HL-60 (cell line): ENCODE data around the gene CZIB.
"Not testable (repeated sequence)": the region's sequence is repeated elsewhere in the genome, so short reads cannot be mapped to it uniquely, and the experiment has no call there.

Source experiments
- DNase-seq, 2 experiments: peaks; one replicate each; pipeline ENCODE4 v3.0.0-alpha.2; 2010 to 2020; ENCODE audit warnings: low read depth in 1 of 2, low spot score in 1 of 2
- H3K27ac ChIP-seq: fragments of 250-450 bp; sonication (Bioruptor Pico); replicated peaks from 2 replicates; pipeline ENCODE4 v1.5.1; 2020; ENCODE audit warnings: mild to moderate bottlenecking, moderate library complexity
- H3K27me3 ChIP-seq: fragments of 250-450 bp; sonication (Bioruptor Pico); 2 replicates; pipeline ENCODE4 v1.5.1; 2021; ENCODE audit warnings: mild to moderate bottlenecking, moderate library complexity; ENCODE audit not compliant: insufficient read depth, poor library complexity, severe bottlenecking
- H3K4me3 ChIP-seq: replicated peaks from 2 replicates; pipeline ENCODE4 v1.5.1; 2011; ENCODE audit warnings: mild to moderate bottlenecking, control low read depth, low read length; ENCODE audit not compliant: insufficient read depth
- GABPA ChIP-seq: IDR thresholded peaks from 2 replicates; pipeline ENCODE4 v1.6.1; 2012; ENCODE audit warnings: low read depth
- POLR2AphosphoS5 ChIP-seq: IDR thresholded peaks from 2 replicates; pipeline ENCODE4 v1.6.1; 2012; ENCODE audit warnings: low read depth
- SPI1 ChIP-seq: IDR thresholded peaks from 2 replicates; pipeline ENCODE4 v1.6.1; 2012; ENCODE audit warnings: low read depth, mild to moderate bottlenecking, borderline replicate concordance
- TF ChIP-seq, protein P1 (sequence below): IDR thresholded peaks from 2 replicates; pipeline ENCODE4 v1.6.1; 2012; ENCODE audit warnings: low read depth; ENCODE audit not compliant: insufficient replicate concordance
- TF ChIP-seq, protein P2 (sequence below): IDR thresholded peaks from one replicate; pipeline ENCODE4 v1.5.1; 2011; ENCODE audit warnings: low read length, control low read depth, inconsistent platforms; ENCODE audit not compliant: insufficient read depth

Gene CZIB

DNA sequence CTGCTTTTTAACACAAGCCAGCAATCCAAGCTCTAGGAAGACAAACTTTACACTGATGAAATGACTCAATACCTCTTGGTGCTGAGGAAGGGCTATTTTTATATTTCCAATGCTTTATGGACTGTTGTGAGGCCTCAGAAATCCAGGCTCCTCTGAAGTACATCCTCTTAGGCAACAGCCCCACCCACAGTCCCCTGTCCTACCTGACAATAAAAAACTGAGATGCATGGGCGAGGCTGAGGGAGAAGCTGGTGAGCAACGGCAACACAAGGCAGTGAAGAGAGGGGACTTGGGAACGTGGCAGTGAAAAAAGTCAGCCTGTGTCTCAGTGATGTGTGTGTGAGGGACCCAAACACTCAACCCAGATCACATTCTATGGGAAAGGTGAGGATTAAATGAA, 33.9 kb downstream of the CZIB start:
- Histone ChIP-seq H3K4me3 (no peak overlapping the region), H3K27me3 (no peaks in the 10 kb centered on the region), H3K27ac (no peak overlapping the region)
- no peak for TF ChIP-seq POLR2AphosphoS5
- TF ChIP-seq, protein P1, sequence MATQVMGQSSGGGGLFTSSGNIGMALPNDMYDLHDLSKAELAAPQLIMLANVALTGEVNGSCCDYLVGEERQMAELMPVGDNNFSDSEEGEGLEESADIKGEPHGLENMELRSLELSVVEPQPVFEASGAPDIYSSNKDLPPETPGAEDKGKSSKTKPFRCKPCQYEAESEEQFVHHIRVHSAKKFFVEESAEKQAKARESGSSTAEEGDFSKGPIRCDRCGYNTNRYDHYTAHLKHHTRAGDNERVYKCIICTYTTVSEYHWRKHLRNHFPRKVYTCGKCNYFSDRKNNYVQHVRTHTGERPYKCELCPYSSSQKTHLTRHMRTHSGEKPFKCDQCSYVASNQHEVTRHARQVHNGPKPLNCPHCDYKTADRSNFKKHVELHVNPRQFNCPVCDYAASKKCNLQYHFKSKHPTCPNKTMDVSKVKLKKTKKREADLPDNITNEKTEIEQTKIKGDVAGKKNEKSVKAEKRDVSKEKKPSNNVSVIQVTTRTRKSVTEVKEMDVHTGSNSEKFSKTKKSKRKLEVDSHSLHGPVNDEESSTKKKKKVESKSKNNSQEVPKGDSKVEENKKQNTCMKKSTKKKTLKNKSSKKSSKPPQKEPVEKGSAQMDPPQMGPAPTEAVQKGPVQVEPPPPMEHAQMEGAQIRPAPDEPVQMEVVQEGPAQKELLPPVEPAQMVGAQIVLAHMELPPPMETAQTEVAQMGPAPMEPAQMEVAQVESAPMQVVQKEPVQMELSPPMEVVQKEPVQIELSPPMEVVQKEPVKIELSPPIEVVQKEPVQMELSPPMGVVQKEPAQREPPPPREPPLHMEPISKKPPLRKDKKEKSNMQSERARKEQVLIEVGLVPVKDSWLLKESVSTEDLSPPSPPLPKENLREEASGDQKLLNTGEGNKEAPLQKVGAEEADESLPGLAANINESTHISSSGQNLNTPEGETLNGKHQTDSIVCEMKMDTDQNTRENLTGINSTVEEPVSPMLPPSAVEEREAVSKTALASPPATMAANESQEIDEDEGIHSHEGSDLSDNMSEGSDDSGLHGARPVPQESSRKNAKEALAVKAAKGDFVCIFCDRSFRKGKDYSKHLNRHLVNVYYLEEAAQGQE = no peak
- no peak for TF ChIP-seq SPI1
- TF ChIP-seq, protein P2, sequence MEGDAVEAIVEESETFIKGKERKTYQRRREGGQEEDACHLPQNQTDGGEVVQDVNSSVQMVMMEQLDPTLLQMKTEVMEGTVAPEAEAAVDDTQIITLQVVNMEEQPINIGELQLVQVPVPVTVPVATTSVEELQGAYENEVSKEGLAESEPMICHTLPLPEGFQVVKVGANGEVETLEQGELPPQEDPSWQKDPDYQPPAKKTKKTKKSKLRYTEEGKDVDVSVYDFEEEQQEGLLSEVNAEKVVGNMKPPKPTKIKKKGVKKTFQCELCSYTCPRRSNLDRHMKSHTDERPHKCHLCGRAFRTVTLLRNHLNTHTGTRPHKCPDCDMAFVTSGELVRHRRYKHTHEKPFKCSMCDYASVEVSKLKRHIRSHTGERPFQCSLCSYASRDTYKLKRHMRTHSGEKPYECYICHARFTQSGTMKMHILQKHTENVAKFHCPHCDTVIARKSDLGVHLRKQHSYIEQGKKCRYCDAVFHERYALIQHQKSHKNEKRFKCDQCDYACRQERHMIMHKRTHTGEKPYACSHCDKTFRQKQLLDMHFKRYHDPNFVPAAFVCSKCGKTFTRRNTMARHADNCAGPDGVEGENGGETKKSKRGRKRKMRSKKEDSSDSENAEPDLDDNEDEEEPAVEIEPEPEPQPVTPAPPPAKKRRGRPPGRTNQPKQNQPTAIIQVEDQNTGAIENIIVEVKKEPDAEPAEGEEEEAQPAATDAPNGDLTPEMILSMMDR = no peak
- TF ChIP-seq GABPA = no peak
- no peak for DNase-seq

DNA sequence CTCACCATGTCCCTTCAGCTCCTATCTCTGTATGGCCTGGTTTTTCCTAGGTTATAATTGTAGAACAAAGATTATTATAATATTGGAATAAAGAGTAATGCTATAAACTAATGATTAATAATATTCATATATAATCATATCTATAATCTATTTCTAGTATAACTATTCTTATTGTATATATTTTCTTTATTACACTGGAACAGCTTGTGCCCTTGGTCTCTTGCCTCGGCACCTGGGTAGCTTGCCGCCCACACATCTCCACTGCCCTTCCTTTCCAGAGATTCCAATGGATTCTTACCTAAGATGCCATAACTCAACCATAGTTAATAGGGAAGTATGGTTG, 34.5 kb downstream of the CZIB start:
- not testable (repeated sequence) for DNase-seq, H3K27ac ChIP-seq, H3K4me3 ChIP-seq, H3K27me3 ChIP-seq

DNA sequence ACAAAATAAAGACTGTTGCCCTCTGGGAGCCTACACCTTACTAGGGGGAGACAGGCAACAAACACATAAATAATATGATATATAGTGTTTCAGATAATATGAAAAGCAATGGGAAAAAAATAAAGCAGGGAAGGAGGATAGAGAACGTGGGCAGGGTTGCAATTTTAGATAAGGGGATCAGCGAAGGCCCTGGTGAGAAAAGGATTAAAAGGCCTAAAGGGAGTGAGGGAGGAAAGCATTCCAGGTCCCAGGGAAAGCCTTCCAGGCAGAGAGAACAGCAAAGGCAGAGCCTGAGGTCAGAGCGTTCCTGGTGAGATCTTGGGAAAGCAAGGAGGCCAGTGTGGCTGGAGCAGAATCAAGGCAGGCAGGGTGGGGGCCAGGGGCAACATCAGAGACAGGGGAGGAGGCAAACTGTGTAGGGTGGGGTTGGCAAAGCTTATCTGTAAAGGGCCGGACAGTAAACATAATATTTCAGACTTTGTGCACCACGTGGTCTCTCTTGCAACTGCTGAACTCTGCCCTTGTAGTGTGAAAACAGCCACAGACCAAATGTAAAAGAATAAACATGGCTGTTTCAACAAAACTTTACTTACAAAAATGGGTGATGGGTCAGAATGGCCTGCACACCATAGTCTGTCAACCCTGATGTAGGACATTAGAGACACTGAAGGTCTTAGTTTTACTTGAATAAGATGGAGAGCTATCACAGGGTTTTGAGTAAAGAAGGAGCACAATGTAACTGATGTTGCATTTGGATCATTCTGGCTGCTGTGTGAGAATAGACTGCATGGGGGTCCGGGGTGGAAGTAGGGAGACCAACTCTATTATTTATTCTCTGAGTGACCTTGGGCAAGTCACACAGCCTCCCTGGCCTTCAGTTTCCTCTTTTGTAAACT, 37.1 kb downstream of the CZIB start:
- Histone ChIP-seq H3K27me3 (peaks cover 1% of the 10 kb centered on the region), H3K27ac (no peak overlapping the region), H3K4me3 (no peak overlapping the region)
- no peak for DNase-seq
- TF ChIP-seq, protein P2 = no peak
- no peak for TF ChIP-seq SPI1
- TF ChIP-seq POLR2AphosphoS5 = no peak
- no peak for TF ChIP-seq GABPA
- TF ChIP-seq, protein P1 = no peak

DNA sequence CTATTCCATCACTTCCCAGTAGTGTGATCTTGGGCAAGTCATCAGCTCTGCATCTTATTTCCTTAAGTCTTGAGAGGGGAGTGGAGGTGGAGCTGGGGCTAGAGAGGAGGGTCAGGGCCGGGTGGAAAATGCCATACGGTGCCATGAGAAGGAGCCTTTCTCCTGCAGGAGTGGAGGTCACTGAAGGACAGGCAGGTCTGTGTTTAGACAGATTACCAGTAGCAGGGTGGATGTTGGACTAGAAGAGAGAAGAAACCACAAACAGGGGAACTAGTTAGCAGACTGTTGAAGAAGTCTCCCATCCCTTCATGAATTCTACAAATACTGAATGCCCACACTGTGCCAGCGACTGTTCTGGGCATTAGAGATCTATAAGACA, 37.7 kb downstream of the CZIB start:
- Histone ChIP-seq H3K4me3 (no peak overlapping the region), H3K27me3 (peaks cover 4% of the 10 kb centered on the region), H3K27ac (no peak overlapping the region)
- TF ChIP-seq, protein P2 = no peak
- no peak for TF ChIP-seq POLR2AphosphoS5
- no peak for TF ChIP-seq GABPA
- TF ChIP-seq SPI1 = no peak
- TF ChIP-seq, protein P1 = no peak
- DNase-seq = no peak
